ENCODE measurements around the gene MTHFD1L.

DNA sequence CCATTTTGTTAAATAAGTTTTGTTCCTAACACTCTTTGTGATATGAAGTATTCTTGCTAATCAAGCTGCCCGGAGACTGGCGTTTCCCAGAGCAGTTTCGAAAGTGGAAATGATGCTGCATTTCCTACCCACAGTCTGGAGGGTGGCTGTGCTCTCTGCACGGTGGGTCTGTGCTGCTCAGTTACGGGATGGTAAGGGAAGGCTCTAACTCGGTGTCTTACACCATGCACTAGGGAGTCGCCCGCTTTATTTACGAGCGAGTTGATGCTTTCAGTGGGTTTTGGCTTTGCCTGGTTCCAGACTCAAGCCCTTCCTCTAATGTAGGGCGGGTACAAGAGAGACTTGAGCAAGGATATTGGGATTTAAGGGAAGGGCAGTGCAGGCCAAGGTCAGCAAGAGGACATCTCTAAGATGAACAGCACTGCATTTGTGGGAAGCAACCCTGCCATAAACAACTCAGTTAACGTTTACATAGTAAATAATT, 194.2 kb downstream of the MTHFD1L start:
- TF ChIP-seq CTCF (IDR thresholded peaks at IDR 0.05) (no peak), POLR2A (IDR thresholded peaks at IDR 0.05) (no peak), POLR2AphosphoS5 (IDR thresholded peaks at IDR 0.05) (no peak)
